Spleen (tissue), 7 donors: Measurements from ENCODE around the gene THSD4.

Experiments used
- POLR2A ChIP-seq, 3 donors: fragments of 450-650 bp; IDR thresholded peaks; one replicate each; pipeline ENCODE4 v1.5.1; 2017; ENCODE audit warnings: antibody characterized with exemption in 3 of 3, mild to moderate bottlenecking in 1 of 3
- POLR2AphosphoS5 ChIP-seq, 3 donors: sonication (generic); formaldehyde crosslinking; IDR thresholded peaks; one replicate each; pipeline ENCODE4 v1.5.1; 2017; ENCODE audit warnings: antibody characterized with exemption in 3 of 3
- TF ChIP-seq, protein P1 (sequence below), 11 experiments: fragments of 200-600 bp in 7 of 11; fragments of 450-650 bp in 4 of 11; sonication (generic) in 4 of 11; IDR thresholded peaks in 8 of 11; conservative IDR thresholded peaks in 3 of 11; 1 replicate in 7 of 11; 2 replicates in 4 of 11; pipeline versions ENCODE4 v1.4.0 to v1.8.0; 2016 to 2021; ENCODE audit warnings: antibody characterized with exemption in 11 of 11, inconsistent platforms in 4 of 11, mild to moderate bottlenecking in 1 of 11
- donor health status: DM: no; HTN: no; CAD: no; lungs with moderate emphysema.
- donor health status: DM: no; HTN: no; CAD: no.
- donor health status: DM: no; HTN: no; CAD: no.

DNA sequence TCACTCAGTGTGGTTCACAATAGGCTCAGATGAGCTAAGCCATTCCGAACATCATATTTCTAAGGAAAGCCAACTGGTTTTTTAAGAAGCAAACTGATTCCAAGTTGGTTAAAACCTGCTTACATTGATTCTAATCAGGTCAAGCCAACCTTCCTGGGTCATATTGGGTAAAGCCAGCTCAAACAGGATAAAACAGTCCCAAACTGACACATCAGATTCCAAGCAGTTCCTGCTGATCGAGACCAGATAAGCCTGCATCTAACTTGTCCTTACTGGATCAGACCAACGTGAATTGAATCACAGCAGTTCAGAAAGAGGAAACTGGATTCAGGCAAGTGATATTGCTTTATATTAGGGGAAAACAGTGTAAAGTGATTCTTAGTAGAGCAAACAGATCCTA is 18.6 kb upstream of the THSD4 start:
- TF ChIP-seq POLR2A (IDR thresholded peaks at IDR 0.05) = no peak
- TF ChIP-seq, protein P1, sequence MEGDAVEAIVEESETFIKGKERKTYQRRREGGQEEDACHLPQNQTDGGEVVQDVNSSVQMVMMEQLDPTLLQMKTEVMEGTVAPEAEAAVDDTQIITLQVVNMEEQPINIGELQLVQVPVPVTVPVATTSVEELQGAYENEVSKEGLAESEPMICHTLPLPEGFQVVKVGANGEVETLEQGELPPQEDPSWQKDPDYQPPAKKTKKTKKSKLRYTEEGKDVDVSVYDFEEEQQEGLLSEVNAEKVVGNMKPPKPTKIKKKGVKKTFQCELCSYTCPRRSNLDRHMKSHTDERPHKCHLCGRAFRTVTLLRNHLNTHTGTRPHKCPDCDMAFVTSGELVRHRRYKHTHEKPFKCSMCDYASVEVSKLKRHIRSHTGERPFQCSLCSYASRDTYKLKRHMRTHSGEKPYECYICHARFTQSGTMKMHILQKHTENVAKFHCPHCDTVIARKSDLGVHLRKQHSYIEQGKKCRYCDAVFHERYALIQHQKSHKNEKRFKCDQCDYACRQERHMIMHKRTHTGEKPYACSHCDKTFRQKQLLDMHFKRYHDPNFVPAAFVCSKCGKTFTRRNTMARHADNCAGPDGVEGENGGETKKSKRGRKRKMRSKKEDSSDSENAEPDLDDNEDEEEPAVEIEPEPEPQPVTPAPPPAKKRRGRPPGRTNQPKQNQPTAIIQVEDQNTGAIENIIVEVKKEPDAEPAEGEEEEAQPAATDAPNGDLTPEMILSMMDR (IDR thresholded peaks at IDR 0.05 in 8 of 11, conservative IDR thresholded peaks at IDR 0.05 in 3 of 11) = no peak
- no peak for TF ChIP-seq POLR2AphosphoS5 (IDR thresholded peaks at IDR 0.05)
